OCI-LY7 (cell line): Measurements from ENCODE around the gene ENKD1. TPM values are rescaled to one million over a fixed set of nuclear protein-coding genes. Genes with fewer than 3 reads are reported as not detected.

Source experiments
- BruUV-seq: library from RNA; stranded (reverse); fragments of 400-500 nt; replicated peaks from 2 replicates; lab custom pipeline; 2021; lab: Mats Ljungman, UMichigan
- CTCF ChIA-PET: fragments of 300-600 bp; sonication (Branson Sonifier 250); formaldehyde crosslinking; loops from one replicate; lab custom pipeline; 2022; ENCODE audit warnings: antibody characterized with exemption; ENCODE audit not compliant: unreplicated experiment; lab: Charles Lee
- POLR2A ChIA-PET: fragments of 300-600 bp; sonication (Branson Sonifier 250); formaldehyde crosslinking; loops from one replicate; lab custom pipeline; 2022; ENCODE audit warnings: antibody characterized with exemption; lab: Charles Lee
- DNase-seq: peaks from one replicate; pipeline ENCODE4 v3.0.0-alpha.2; 2015; ENCODE audit warnings: low spot score
- H2AFZ ChIP-seq: fragments of 200-600 bp; sonication (generic), shearing (Covaris generic); 2 replicates; pipeline ENCODE4 v1.6.1; 2014; ENCODE audit warnings: mild to moderate bottlenecking, antibody characterized with exemption, low read length, moderate library complexity
- H3K27ac ChIP-seq: fragments of 200-600 bp; sonication (generic); 2 replicates; pipeline ENCODE4 v1.5.1; 2014; ENCODE audit warnings: mixed run types, low read depth, mild to moderate bottlenecking, moderate library complexity, low read length, inconsistent platforms; ENCODE audit not compliant: poor library complexity, severe bottlenecking
- H3K36me3 ChIP-seq: fragments of 200-600 bp; sonication (generic); 2 replicates; pipeline ENCODE4 v1.6.1; 2014; ENCODE audit warnings: mild to moderate bottlenecking, antibody characterized with exemption, low read length, moderate library complexity, mixed read lengths; ENCODE audit not compliant: insufficient read depth
- H3K4me1 ChIP-seq: fragments of 200-600 bp; sonication (generic); 2 replicates; pipeline ENCODE4 v1.5.1; 2014; ENCODE audit warnings: mild to moderate bottlenecking, low read length; ENCODE audit not compliant: insufficient read depth, poor library complexity, severe bottlenecking
- H3K4me2 ChIP-seq: fragments of 200-600 bp; sonication (generic); 2 replicates; pipeline ENCODE4 v1.6.1; 2014; ENCODE audit warnings: mild to moderate bottlenecking, low read length
- H3K4me3 ChIP-seq: fragments of 200-600 bp; sonication (generic); 2 replicates; pipeline ENCODE4 v1.5.1; 2014; ENCODE audit warnings: mild to moderate bottlenecking, low read depth, low read length; ENCODE audit not compliant: poor library complexity, severe bottlenecking
- H3K79me2 ChIP-seq: fragments of 200-600 bp; sonication (generic); 2 replicates; pipeline ENCODE4 v1.6.1; 2016; ENCODE audit warnings: low read depth, mild to moderate bottlenecking, low read length, moderate library complexity, mixed read lengths; ENCODE audit not compliant: insufficient read depth
- H3K9me2 ChIP-seq: fragments of 200-600 bp; sonication (generic); 2 replicates; pipeline ENCODE4 v1.6.1; 2016; ENCODE audit warnings: mild to moderate bottlenecking, low read length, mixed read lengths; ENCODE audit not compliant: insufficient read depth
- H3K9me3 ChIP-seq: fragments of 200-600 bp; sonication (generic); 2 replicates; pipeline ENCODE4 v1.6.1; 2014; ENCODE audit warnings: mild to moderate bottlenecking, mixed run types, low read length, mixed read lengths
- H4K20me1 ChIP-seq: fragments of 200-600 bp; sonication (generic); 2 replicates; pipeline ENCODE4 v1.6.1; 2014; ENCODE audit warnings: mild to moderate bottlenecking, antibody characterized with exemption, low read length, moderate library complexity, mixed read lengths; ENCODE audit not compliant: insufficient read depth
- CTCF ChIP-seq: fragments of 200-600 bp; sonication (generic); conservative IDR thresholded peaks from 2 replicates; pipeline ENCODE4 v1.5.1; 2014; ENCODE audit warnings: mild to moderate bottlenecking, antibody characterized with exemption, low read length, moderate library complexity, mixed read lengths
- EZH2phosphoT487 ChIP-seq: fragments of 200-600 bp; sonication (generic); IDR thresholded peaks from 2 replicates; pipeline ENCODE4 v1.6.1; 2018; ENCODE audit warnings: low read depth, borderline replicate concordance, mild to moderate bottlenecking, mixed run types, antibody characterized with exemption, low read length, moderate library complexity, mixed read lengths
- intact Hi-C: fragments of 100-400 bp; cut with micrococcal nuclease; formaldehyde crosslinking; loops from one replicate; pipeline ENCODE4 v1.10.0; 2022; ENCODE audit not compliant: unreplicated experiment
- total RNA-seq, 2 experiments: library from RNA; depleted of rRNA in 1 of 2; stranded (reverse); fragments of >200 nt in 1 of 2; shearing (Covaris generic) in 1 of 2; gene quantifications; 2 replicates each; pipeline ENCODE4 v1.2.3, GENCODE V29; 2014 to 2022

Gene ENKD1
- total RNA-seq, 2 experiments from 2014 or later: 8.1 to 15.7 TPM

DNA sequence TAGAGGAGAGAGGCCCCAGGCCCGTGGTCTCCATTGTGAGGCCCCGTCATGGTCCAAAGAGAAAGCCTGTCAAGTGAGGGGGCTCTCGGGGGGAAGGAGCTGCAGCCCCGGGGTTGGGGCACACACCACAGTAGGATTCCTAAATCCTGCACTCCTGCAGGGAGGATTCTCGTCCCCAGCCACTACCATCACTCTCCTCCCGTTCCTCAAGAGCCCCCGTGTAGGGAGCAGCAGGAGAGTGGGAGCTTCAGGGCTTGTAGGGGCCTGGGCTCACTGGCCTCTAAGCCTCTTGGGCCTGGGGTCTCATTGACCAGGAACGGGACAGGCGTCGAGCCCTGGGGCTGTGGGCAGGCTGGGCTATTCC lies 885 bp upstream of the ENKD1 start:
- H3K27ac ChIP-seq: peak overlapping the region; percentile 80
- DNase-seq: no peak
- H2AFZ ChIP-seq: peak overlapping the region; percentile 60; the same call in 1 of the 2 replicates
- peak overlapping the region; percentile 93 for H3K4me2 ChIP-seq
- H3K36me3 ChIP-seq: no peaks in the 10 kb centered on the region
- TF ChIP-seq CTCF (no peak), EZH2phosphoT487 (no peak)
- no peaks in the 10 kb centered on the region for H3K9me3 ChIP-seq
- no peaks in the 10 kb centered on the region for H3K79me2 ChIP-seq
- ChIA-PET POLR2A (interaction anchor here (0.6 to 1.6 kb wide), 6 partner anchors 23 to 198 kb away, joined by 3 to 6 read pairs (median 4); partner anchors contain the start of gene CARMIL2), CTCF (interaction anchor here (0.7 to 2.3 kb wide), 5 partner anchors 104 to 178 kb away, joined by 3 to 9 read pairs (median 6); no protein-coding TSS in a partner anchor)
- peak overlapping the region; percentile 69 for H3K4me3 ChIP-seq
- BruUV-seq: no TSS peak
- intact Hi-C loops: no loop called here
- no peaks in the 10 kb centered on the region for H4K20me1 ChIP-seq
- peaks cover 38% of the 10 kb centered on the region for H3K4me1 ChIP-seq
- H3K9me2 ChIP-seq: no peaks in the 10 kb centered on the region

GRCh38 chr16:67666032-67666551 lies 458 bp downstream of the ENKD1 start:
- no peak for DNase-seq
- H3K9me3 ChIP-seq: no peaks in the 10 kb centered on the region
- peak overlapping the region; percentile 69 for H3K4me3 ChIP-seq
- no peaks in the 10 kb centered on the region for H3K79me2 ChIP-seq
- no peak for TF ChIP-seq EZH2phosphoT487
- no peak for TF ChIP-seq CTCF
- peaks cover 44% of the 10 kb centered on the region for H3K4me1 ChIP-seq
- H3K27ac ChIP-seq: no peak overlapping the region
- ChIA-PET POLR2A (interaction anchor here (0.6 kb wide), 1 partner anchor 119 kb away, joined by 3 read pairs; no protein-coding TSS in a partner anchor), CTCF (interaction anchor here (0.6 to 1.8 kb wide), 2 partner anchors 21 to 146 kb away, joined by 4 to 6 read pairs; partner anchors contain the start of gene CARMIL2)
- no TSS peak for BruUV-seq
- no peaks in the 10 kb centered on the region for H3K9me2 ChIP-seq
- intact Hi-C loops: no loop called here
- peak overlapping the region; percentile 93 for H3K4me2 ChIP-seq
- H4K20me1 ChIP-seq: no peaks in the 10 kb centered on the region
- H2AFZ ChIP-seq: peak overlapping the region; percentile 60; the same call in 1 of the 2 replicates
- no peaks in the 10 kb centered on the region for H3K36me3 ChIP-seq

DNA sequence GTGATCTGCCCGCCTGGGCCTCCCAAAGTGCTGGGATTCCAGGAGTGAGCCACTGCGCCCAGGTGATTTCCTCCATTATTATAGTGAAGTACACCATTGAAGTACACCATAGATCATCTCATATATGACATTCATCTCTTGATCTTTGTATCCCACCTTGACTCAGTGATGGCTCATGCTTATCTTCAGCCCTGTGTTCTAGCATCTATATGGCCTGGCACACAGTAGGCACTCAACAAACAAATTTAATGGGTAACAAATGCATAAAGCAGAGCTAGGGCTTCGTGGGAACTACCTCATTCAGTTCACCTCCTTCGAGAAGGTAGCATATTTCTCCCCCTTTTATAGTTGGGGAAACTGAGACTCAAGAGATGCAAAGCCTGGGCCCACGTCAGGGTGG lies 952 bp downstream of the ENKD1 start:
- DNase-seq: no peak
- ChIA-PET POLR2A (no interaction called here), CTCF (interaction anchor here (0.6 kb wide), 1 partner anchor 21 kb away, joined by 4 read pairs; the partner anchor contains the start of gene CARMIL2)
- no TSS peak for BruUV-seq
- intact Hi-C loops: no loop called here
- Histone ChIP-seq H2AFZ (no peak overlapping the region), H3K4me3 (peak overlapping the region; percentile 69), H3K9me2 (no peaks in the 10 kb centered on the region), H3K27ac (no peak overlapping the region), H3K4me2 (peak overlapping the region; percentile 93), H3K9me3 (no peaks in the 10 kb centered on the region), H3K79me2 (no peaks in the 10 kb centered on the region), H3K36me3 (no peaks in the 10 kb centered on the region), H3K4me1 (peaks cover 45% of the 10 kb centered on the region), H4K20me1 (no peaks in the 10 kb centered on the region)
- TF ChIP-seq CTCF (no peak), EZH2phosphoT487 (no peak)
